ENCODE data around the gene TAF1C.
A peak's percentile ranks its signal among the peaks of the same experiment; 100 is the strongest.

Gene TAF1C, protein sequence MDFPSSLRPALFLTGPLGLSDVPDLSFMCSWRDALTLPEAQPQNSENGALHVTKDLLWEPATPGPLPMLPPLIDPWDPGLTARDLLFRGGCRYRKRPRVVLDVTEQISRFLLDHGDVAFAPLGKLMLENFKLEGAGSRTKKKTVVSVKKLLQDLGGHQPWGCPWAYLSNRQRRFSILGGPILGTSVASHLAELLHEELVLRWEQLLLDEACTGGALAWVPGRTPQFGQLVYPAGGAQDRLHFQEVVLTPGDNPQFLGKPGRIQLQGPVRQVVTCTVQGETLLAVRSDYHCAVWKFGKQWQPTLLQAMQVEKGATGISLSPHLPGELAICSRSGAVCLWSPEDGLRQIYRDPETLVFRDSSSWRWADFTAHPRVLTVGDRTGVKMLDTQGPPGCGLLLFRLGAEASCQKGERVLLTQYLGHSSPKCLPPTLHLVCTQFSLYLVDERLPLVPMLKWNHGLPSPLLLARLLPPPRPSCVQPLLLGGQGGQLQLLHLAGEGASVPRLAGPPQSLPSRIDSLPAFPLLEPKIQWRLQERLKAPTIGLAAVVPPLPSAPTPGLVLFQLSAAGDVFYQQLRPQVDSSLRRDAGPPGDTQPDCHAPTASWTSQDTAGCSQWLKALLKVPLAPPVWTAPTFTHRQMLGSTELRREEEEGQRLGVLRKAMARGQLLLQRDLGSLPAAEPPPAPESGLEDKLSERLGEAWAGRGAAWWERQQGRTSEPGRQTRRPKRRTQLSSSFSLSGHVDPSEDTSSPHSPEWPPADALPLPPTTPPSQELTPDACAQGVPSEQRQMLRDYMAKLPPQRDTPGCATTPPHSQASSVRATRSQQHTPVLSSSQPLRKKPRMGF

DNA sequence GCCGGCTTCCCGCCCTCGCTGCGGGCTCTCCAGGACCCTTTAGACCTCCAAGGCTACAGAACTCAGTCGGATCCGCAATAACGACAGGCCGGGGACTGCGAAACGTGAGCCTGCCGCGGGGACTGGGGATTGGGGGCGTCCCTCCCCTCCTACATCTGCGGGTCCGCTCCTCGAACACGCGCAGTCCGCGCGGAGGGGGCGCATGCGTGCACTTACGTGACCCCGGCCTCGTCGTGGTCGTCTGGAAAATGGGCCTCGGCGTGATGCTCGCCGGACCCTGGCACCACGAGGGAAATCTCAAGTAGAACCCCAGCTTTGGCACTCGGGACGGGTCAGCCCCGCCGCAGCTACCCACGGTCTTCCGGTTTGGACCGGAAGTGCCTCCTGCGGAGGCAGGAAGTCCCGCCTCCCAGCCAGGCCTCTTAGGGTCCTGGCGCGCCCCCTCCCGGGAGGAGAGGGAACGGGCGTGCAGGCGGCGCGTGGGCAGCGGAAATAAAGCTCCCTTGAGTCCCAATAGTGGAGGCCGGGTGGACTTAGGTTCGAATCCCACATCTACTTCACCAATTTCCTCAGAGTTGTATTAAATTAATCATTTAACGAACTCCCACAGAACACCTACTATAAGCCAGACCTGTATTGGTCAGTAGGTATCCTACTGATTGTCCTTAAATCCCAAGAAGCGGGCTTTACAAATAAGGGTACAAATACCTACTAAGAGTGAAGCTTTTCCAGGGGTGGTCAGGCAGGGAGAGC is at the start of gene TAF1C:
Gene TAF1C (minus strand): TSS at position 373 of the 753 bp plus-strand sequence. CDS start 2,069 bp downstream, outside the sequence.
- H3K4me1 Mint-ChIP-seq: peaks cover 37% of the 10 kb centered on the region
- H3K27me3 Mint-ChIP-seq: no peaks in the 10 kb centered on the region
- H3K9me3 Mint-ChIP-seq: no peaks in the 10 kb centered on the region
- ATAC-seq (peak; percentile 92), DNase-seq (peak; percentile 93 to 94)
- H3K27ac Mint-ChIP-seq: peak within 1 kb of the TSS; percentile 96 to 98
- peak within 1 kb of the TSS; percentile 94 to 98 for H3K4me3 Mint-ChIP-seq

- H3K4me3 Mint-ChIP-seq: no peak overlapping the region
- H3K27ac Mint-ChIP-seq: no peak overlapping the region
- ATAC-seq (no peak), DNase-seq (no peak)
- H3K27me3 Mint-ChIP-seq: peaks cover 48% of the 10 kb centered on the region
- no peaks in the 10 kb centered on the region for H3K9me3 Mint-ChIP-seq
- H3K4me1 Mint-ChIP-seq: no peaks in the 10 kb centered on the region
Measured at GRCh38 chr16:84234321-84235241, 47.7 kb upstream of the TAF1C start.

- no peak overlapping the region for H3K27ac Mint-ChIP-seq
- no peaks in the 10 kb centered on the region for H3K9me3 Mint-ChIP-seq
- H3K4me1 Mint-ChIP-seq: no peaks in the 10 kb centered on the region
- peaks cover 39% of the 10 kb centered on the region for H3K27me3 Mint-ChIP-seq
- no peak overlapping the region for H3K4me3 Mint-ChIP-seq
- DNase-seq: no peak
- no peak for ATAC-seq
Measured at GRCh38 chr16:84233748-84234147, 46.9 kb upstream of the TAF1C start.

DNA sequence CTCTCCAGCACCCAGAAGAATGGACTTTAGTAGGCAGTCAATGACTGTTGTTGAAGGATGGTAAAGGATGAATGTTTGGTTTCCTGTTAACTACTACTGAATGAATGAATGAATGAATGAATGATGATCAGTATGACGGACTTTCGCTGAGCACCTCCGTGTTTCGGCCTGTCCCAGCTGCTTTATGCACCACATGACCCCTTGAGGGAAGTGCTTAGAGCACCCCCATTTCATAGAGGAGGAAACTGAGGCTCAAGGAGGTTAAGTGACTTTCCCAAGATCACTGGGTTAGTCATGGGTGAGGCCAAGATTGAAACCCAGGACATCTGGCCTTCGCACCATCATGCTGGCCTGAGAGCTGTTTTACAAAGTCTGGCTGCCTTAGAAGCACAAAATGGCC is 46.1 kb upstream of the TAF1C start:
- ATAC-seq (no peak), DNase-seq (no peak)
- Mint-ChIP-seq H3K4me3 (no peak overlapping the region), H3K4me1 (no peaks in the 10 kb centered on the region), H3K27me3 (peaks cover 38% of the 10 kb centered on the region), H3K9me3 (no peaks in the 10 kb centered on the region), H3K27ac (no peak overlapping the region)

DNA sequence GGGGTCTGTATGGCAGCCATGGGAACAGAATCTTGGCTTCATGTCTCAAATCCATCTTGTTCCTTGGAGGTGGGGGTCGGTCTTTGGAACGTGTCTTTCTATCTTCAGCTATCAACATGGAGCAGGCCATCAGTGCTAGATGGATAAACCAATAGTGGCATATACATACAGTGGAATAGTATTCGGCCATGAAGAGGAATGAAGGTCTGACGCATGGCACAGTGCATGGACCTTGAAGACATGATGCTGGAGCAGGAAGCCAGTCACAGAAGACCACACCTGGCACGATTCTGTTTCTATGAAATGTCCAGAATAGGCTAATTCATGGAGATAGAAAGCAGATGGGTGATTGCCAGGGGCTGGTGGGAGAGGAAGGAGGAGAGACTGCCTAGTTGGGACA is 45.2 kb upstream of the TAF1C start:
- Mint-ChIP-seq H3K27me3 (peaks cover 45% of the 10 kb centered on the region), H3K9me3 (no peaks in the 10 kb centered on the region)

DNA sequence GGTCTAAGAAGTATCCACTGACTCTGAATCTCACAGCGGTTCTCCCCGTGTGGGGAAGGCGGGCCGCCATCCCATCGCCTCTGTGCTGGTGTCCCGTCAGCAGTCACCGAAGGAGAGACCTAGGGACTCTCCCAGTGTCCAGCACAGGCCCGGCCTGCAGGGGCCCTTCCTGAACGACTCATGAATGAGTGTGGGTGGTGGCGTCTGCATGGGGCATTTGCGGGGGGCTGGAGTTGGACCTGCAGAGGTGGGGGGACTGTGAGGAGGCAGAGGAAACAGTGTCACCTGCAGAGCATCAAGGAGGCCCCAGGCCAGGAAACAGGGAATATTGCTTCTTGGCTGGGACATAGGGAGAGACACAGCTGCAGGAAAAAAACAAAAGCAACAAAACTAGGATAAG is 42.6 kb upstream of the TAF1C start:
- ATAC-seq: no peak
- DNase-seq: no peak
- H3K4me3 Mint-ChIP-seq: no peak overlapping the region
- H3K27me3 Mint-ChIP-seq: peaks cover 45% of the 10 kb centered on the region
- H3K27ac Mint-ChIP-seq: no peak overlapping the region
- H3K9me3 Mint-ChIP-seq: no peaks in the 10 kb centered on the region
- no peaks in the 10 kb centered on the region for H3K4me1 Mint-ChIP-seq

More for the DNA sequence above, 45.2 kb upstream of the TAF1C start:
- H3K4me1 Mint-ChIP-seq: no peaks in the 10 kb centered on the region
- no peak overlapping the region for H3K4me3 Mint-ChIP-seq
- DNase-seq (no peak), ATAC-seq (no peak)
- H3K27ac Mint-ChIP-seq: peak overlapping the region in 1 of 2 donors; percentile 50

- Mint-ChIP-seq H3K9me3 (no peaks in the 10 kb centered on the region), H3K4me1 (no peaks in the 10 kb centered on the region), H3K4me3 (no peak overlapping the region), H3K27me3 (peaks cover 44% of the 10 kb centered on the region), H3K27ac (no peak overlapping the region)
- DNase-seq (no peak), ATAC-seq (no peak)
Measured at GRCh38 chr16:84228256-84228838, 41.5 kb upstream of the TAF1C start.

DNA sequence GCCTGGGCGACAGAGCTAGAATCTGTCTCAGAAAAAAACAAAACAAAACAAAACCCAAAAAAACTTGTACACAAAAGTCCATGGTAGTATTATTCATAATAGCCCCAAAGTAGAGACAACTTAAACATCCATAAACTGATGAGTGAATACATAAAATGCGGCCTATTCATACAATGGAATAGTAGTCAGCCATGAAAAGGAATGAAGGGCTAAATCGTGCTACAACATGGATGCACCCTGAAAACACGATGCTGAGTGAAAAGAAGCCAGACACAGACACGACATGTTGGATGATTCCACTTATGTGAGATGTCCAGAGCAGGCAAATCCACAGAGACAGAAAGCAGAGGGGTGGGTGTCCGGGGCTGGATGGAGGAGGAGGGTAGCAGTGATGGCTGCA is 40.7 kb upstream of the TAF1C start:
- Mint-ChIP-seq H3K4me3 (no peak overlapping the region), H3K9me3 (no peaks in the 10 kb centered on the region), H3K4me1 (no peaks in the 10 kb centered on the region), H3K27me3 (peaks cover 43% of the 10 kb centered on the region), H3K27ac (no peak overlapping the region)
- DNase-seq: no peak
- ATAC-seq: no peak

- H3K9me3 Mint-ChIP-seq: no peaks in the 10 kb centered on the region
- H3K27ac Mint-ChIP-seq: peak overlapping the region in 1 of 2 donors; percentile 68
- ATAC-seq: no peak
- DNase-seq: no peak
- no peak overlapping the region for H3K4me3 Mint-ChIP-seq
- H3K4me1 Mint-ChIP-seq: no peaks in the 10 kb centered on the region
- peaks cover 30% of the 10 kb centered on the region for H3K27me3 Mint-ChIP-seq
Measured at GRCh38 chr16:84226026-84226425, 39.2 kb upstream of the TAF1C start.

GRCh38 chr16:84225571-84225970 is 38.7 kb upstream of the TAF1C start:
- Mint-ChIP-seq H3K4me3 (no peak overlapping the region), H3K27ac (no peak overlapping the region), H3K9me3 (no peaks in the 10 kb centered on the region), H3K4me1 (no peaks in the 10 kb centered on the region), H3K27me3 (peaks cover 25% of the 10 kb centered on the region)
- DNase-seq (no peak), ATAC-seq (no peak)

GRCh38 chr16:84225126-84225525 is 38.3 kb upstream of the TAF1C start:
- Mint-ChIP-seq H3K9me3 (no peaks in the 10 kb centered on the region), H3K27me3 (peaks cover 23% of the 10 kb centered on the region), H3K4me3 (no peak overlapping the region), H3K4me1 (no peaks in the 10 kb centered on the region), H3K27ac (no peak overlapping the region)
- no peak for ATAC-seq
- DNase-seq: no peak

- Mint-ChIP-seq H3K4me1 (no peaks in the 10 kb centered on the region), H3K27ac (no peak overlapping the region), H3K4me3 (no peak overlapping the region), H3K27me3 (peaks cover 23% of the 10 kb centered on the region), H3K9me3 (no peaks in the 10 kb centered on the region)
- DNase-seq: no peak
- no peak for ATAC-seq
Measured at GRCh38 chr16:84224554-84224953, 37.7 kb upstream of the TAF1C start.

- Mint-ChIP-seq H3K9me3 (no peaks in the 10 kb centered on the region), H3K27me3 (peaks cover 30% of the 10 kb centered on the region), H3K4me3 (no peak overlapping the region), H3K27ac (no peak overlapping the region), H3K4me1 (no peaks in the 10 kb centered on the region)
- DNase-seq (no peak), ATAC-seq (no peak)
Measured at GRCh38 chr16:84223456-84223855, 36.6 kb upstream of the TAF1C start.

- ATAC-seq (no peak), DNase-seq (no peak)
- Mint-ChIP-seq H3K9me3 (no peaks in the 10 kb centered on the region), H3K27ac (peak overlapping the region in 1 of 2 donors; percentile 6), H3K27me3 (peaks cover 13% of the 10 kb centered on the region), H3K4me3 (no peak overlapping the region), H3K4me1 (no peaks in the 10 kb centered on the region)
Measured at GRCh38 chr16:84220851-84221250, 34.0 kb upstream of the TAF1C start.
